ENCODE results near the gene CPNE4.

Gene CPNE4

DNA sequence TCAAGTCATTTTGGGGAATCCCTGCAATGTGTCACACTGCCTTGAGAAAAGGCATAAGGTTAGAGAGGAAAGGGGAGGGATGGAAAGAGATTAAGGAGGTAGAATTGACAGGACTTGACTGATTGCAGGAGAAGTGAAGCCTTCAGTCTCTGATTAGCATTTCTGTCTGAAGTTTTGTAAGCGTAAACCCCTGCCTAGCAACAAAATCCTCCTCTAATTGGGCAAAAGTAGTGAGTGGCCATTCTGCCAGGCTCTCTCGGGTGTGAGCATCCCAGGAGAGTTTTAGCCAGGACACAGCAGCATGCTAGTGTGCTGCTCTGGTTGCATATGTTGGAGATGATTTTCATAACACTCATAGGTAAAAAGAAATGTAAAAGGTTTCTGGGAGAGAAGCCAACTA, 415.0 kb downstream of the CPNE4 start:
- no peak overlapping the region for H3K4me3 ChIP-seq (ENCODE audit: low read depth, low read length)
- no peak for DNase-seq (ENCODE audit: low read depth)
- TF ChIP-seq, protein P1, sequence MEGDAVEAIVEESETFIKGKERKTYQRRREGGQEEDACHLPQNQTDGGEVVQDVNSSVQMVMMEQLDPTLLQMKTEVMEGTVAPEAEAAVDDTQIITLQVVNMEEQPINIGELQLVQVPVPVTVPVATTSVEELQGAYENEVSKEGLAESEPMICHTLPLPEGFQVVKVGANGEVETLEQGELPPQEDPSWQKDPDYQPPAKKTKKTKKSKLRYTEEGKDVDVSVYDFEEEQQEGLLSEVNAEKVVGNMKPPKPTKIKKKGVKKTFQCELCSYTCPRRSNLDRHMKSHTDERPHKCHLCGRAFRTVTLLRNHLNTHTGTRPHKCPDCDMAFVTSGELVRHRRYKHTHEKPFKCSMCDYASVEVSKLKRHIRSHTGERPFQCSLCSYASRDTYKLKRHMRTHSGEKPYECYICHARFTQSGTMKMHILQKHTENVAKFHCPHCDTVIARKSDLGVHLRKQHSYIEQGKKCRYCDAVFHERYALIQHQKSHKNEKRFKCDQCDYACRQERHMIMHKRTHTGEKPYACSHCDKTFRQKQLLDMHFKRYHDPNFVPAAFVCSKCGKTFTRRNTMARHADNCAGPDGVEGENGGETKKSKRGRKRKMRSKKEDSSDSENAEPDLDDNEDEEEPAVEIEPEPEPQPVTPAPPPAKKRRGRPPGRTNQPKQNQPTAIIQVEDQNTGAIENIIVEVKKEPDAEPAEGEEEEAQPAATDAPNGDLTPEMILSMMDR (IDR thresholded peaks at IDR 0.05; ENCODE audit: low read depth, low read length, missing control alignments): no peak

DNA sequence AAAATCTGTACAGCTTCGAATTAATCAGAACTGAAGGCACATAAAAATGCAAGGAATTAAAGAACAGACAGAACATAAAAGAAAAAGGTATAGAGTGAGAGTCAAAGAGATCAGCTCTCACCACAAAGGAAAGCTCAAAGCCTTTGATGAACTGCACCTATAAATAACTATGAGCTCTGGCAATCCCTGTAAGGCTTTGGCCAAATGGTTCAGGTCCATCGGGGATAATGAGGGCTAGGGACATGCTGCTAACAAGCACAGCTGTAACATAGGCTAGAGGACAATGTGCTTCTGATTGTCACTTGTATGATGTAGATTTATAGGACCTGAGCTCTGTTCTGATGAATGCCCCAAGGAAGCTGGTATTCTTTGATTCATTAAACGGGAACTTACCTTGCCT, 418.1 kb downstream of the CPNE4 start:
- DNase-seq (ENCODE audit: low read depth): no peak
- no peak overlapping the region for H3K4me3 ChIP-seq (ENCODE audit: low read depth, low read length)
- TF ChIP-seq, protein P1 (IDR thresholded peaks at IDR 0.05; ENCODE audit: low read depth, low read length, missing control alignments): no peak

DNA sequence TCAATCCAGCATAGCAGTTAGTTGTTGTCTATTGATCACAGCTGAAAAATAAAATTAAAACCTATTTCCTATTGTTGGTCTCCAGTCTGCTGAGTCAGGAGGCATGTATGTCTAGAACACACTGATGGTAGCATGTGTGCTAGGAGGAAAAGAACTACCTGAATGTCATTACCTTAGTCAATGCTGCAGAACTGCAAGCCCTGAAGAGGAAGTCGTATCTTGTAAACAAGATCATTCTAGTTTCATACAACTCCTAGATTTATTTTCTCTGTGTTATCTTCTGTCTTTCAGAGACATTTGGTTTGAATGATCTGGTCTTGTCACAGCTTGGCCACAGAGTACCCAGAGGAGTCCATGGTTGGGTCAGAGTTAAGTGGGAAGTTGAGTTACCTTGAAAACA, 422.1 kb downstream of the CPNE4 start:
- no peak for DNase-seq (ENCODE audit: low read depth)
- no peak overlapping the region for H3K4me3 ChIP-seq (ENCODE audit: low read depth, low read length)
- TF ChIP-seq, protein P1 (IDR thresholded peaks at IDR 0.05; ENCODE audit: low read depth, low read length, missing control alignments): no peak

DNA sequence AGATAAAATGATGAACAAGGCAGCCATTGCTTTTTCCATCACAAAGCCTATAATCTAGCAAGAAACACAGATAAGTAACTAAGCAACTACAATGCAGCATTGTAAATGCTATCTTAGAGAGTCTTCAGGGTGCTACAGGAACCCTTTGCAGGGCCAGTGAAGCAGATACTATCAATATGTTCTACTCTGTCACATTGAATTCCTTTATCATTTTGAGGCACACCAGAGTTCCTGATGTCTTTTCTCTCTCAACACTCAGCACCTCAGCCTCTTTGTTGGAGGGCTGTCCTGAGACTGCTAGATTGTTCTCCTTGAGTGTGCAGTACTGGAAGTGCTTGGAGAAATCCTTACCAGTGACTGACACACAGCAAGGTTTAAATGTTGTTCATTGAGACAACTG, 424.6 kb downstream of the CPNE4 start:
- no peak overlapping the region for H3K4me3 ChIP-seq (ENCODE audit: low read depth, low read length)
- DNase-seq (ENCODE audit: low read depth): no peak
- TF ChIP-seq, protein P1 (IDR thresholded peaks at IDR 0.05; ENCODE audit: low read depth, low read length, missing control alignments): no peak

DNA sequence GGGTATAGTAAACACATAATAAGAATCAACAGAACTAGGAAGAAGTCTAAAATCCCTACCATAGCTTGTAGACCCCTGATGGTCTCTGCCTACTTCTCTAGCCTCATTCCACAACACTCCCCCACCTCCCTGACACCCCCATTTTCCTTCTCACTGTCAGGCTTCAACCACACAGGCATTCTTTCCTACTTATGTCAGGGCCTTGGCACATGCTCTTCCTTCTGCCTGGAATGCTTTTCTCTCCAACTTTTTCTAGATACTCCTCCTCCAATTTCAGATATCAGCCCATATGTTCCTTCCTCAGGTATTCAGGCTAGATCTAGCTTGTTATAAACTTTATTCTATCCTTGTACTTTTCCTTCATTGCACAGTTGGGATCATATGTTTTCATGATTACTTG, 426.1 kb downstream of the CPNE4 start:
- DNase-seq (ENCODE audit: low read depth): no peak
- TF ChIP-seq, protein P1 (IDR thresholded peaks at IDR 0.05; ENCODE audit: low read depth, low read length, missing control alignments): no peak
- no peak overlapping the region for H3K4me3 ChIP-seq (ENCODE audit: low read depth, low read length)

DNA sequence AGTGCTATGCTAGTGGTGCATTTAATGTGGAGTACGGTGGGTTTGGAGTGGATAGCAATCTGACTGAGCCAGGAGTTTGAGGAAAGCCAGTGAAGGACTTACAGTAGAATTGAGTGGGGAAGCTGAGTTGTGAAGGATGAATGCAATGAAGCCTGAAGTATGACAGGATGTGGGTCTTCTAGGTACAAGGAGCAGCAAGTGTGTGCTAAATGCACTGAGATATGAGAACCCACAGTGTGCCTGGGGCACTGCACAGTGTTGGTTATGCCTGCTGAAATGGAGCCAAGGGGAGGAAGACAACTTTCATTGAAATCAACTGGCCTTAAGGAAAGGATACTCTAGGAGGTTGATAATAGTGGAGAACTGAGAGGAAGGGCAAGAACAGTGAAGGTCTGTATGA, 426.5 kb downstream of the CPNE4 start:
- no peak for DNase-seq (ENCODE audit: low read depth)
- no peak overlapping the region for H3K4me3 ChIP-seq (ENCODE audit: low read depth, low read length)
- TF ChIP-seq, protein P1 (IDR thresholded peaks at IDR 0.05; ENCODE audit: low read depth, low read length, missing control alignments): no peak

DNA sequence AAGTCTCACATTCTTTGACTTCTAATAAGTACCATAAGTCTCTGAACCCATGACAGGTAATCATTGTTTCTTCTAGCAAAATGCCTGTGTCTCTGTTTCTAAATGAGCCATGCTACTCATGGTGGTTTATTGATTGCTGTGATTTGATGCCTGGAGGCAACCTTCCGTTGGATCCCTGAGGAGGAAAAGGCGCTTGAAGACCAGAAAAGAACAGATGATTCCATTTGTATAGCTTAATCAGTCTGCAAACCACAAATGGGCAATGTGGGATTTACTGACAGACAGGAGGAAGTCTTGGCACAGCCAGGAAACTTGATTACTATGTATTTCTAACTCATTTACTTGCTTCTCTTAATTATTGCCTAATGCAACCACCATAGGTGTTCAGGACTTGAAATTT, 428.9 kb downstream of the CPNE4 start:
- H3K4me3 ChIP-seq (ENCODE audit: low read depth, low read length): no peak overlapping the region
- DNase-seq (ENCODE audit: low read depth): no peak
- TF ChIP-seq, protein P1 (IDR thresholded peaks at IDR 0.05; ENCODE audit: low read depth, low read length, missing control alignments): no peak
